Stimulated activated memory B cell treated with anti-CD40 and anti-IgM and Interleukin-4, amounts not matched to agents 10 μg/mL and 1 μg/mL and 100 μg/mL, for 72 hours (primary cell): ENCODE results near the gene BANK1.

ENCODE experiments used
- ATAC-seq: fragments of 150-1000 bp; cut with Tn5 transposase; 2 replicates; pipeline ENCODE4 v1.10.0; 2021
- H3K27ac Mint-ChIP-seq: one replicate; pipeline ENCODE4 v1.8.0; 2022; ENCODE audit warnings: mild to moderate bottlenecking, mixed read lengths
- H3K27me3 Mint-ChIP-seq: one replicate; pipeline ENCODE4 v1.8.0; 2022; ENCODE audit warnings: mixed read lengths
- H3K36me3 Mint-ChIP-seq: one replicate; pipeline ENCODE4 v1.8.0; 2022; ENCODE audit warnings: mixed read lengths
- H3K4me1 Mint-ChIP-seq: one replicate; pipeline ENCODE4 v1.8.0; 2022; ENCODE audit warnings: mixed read lengths
- H3K4me3 Mint-ChIP-seq: one replicate; pipeline ENCODE4 v1.8.0; 2022; ENCODE audit warnings: mild to moderate bottlenecking, moderate library complexity, mixed read lengths
- H3K9me3 Mint-ChIP-seq: one replicate; pipeline ENCODE4 v1.8.0; 2022; ENCODE audit warnings: mixed read lengths

The BANK1 gene

DNA sequence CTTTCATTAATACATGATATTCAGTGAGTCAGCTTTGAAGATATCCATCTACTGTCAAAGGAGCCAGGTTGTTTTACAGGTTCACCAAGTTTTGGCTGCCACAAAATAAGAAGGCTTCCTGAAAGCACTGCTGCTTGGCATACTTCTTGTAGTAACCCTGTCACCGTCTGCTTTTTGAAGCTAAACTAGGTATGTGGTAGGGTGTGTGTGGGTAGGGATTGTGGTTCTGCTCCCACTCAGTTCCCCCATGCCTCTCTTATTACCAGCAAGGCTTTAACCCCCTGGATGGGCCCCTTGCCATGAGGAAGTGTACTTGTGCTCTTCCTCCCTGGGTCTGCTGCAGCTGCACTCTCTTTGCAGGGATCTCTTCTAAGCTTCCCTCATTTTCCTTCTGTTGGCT, 191.2 kb downstream of the BANK1 start:
- H3K4me1 Mint-ChIP-seq, result peaks cover 44% of the 10 kb centered on the region

DNA sequence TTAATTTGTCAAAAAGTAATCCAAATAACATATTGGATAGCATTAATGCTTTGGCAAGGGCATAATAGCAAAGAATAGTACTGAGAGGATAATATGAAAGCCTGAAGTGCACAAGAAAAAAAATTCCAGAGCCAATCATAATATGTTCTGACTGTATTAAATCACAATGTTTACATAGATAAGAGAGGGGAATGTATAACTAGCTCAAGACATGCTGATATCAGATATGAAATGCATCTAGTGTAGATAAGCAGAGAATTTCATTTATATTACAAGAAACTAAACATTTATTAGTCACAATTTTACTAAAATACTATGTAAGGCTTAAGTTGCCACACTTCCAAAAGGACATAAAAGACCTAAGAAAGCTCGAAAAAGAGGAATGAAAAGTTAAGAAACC, 193.3 kb downstream of the BANK1 start:
- Mint-ChIP-seq H3K27me3 (no peaks in the 10 kb centered on the region), H3K4me3 (no peak overlapping the region), H3K4me1 (peaks cover 46% of the 10 kb centered on the region), H3K27ac (peak overlapping the region; percentile 40), H3K36me3 (peaks cover 32% of the 10 kb centered on the region), H3K9me3 (peaks cover 4% of the 10 kb centered on the region)
- no peak for ATAC-seq

More for the DNA sequence above, 191.2 kb downstream of the BANK1 start:
- peak overlapping the region; percentile 84 for H3K27ac Mint-ChIP-seq
- peak; percentile 78 for ATAC-seq
- no peaks in the 10 kb centered on the region for H3K27me3 Mint-ChIP-seq
- H3K4me3 Mint-ChIP-seq, result peak overlapping the region; percentile 15
- peaks cover 32% of the 10 kb centered on the region for H3K36me3 Mint-ChIP-seq
- H3K9me3 Mint-ChIP-seq, result peaks cover 4% of the 10 kb centered on the region

DNA sequence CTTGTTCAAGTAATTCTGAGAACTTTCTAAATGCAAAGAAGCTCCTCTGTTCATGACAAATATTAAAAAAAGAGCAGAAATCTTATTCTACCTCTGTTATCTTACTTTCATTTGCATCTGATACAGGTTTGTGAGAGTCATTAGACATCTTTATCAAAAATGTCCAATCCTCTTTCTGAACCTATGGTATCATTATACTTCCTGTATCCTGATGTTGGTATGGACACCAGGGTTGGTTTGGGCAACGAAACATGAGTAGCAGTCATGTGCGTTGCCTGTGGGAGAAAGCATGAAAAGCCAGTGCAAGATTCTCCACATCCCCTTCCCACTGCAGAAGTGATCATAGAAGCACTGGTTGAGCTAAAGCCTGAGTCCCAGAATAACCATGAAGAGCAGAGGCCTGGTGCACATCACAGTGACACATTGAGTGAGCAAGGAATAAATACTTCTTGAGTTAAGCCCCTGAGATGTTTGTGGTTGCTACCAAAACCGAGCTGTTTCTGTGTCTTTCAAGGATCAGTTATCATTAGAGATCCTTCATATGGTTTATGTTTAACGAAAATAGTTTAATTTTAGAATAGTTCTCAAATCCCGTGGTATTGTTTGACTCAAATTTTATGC, 197.2 kb downstream of the BANK1 start:
- Mint-ChIP-seq H3K36me3 (peaks cover 32% of the 10 kb centered on the region), H3K27ac (peak overlapping the region; percentile 84)
- ATAC-seq, result peak; percentile 83

DNA sequence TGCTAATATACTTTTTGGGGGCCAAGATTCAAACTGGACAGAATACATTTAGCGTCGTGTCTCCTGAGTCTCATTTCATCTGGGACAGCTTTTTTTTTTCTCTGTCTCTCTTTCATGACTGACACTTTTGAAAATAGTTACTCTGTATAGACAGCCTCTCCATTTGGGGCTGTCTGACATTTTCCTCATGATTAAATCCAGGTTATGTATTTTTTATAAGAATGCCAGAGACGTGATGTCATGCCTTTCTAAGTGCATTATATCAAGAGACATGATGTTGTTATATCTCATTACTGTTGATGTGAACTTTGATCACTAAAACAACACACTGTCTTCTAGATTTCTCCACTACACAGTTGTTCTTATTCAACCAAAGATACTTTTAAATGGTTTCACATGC, 199.0 kb downstream of the BANK1 start:
- H3K36me3 Mint-ChIP-seq, result peaks cover 19% of the 10 kb centered on the region
- peaks cover 4% of the 10 kb centered on the region for H3K9me3 Mint-ChIP-seq
- peaks cover 69% of the 10 kb centered on the region for H3K4me1 Mint-ChIP-seq
- no peak for ATAC-seq
- H3K4me3 Mint-ChIP-seq, result no peak overlapping the region
- no peaks in the 10 kb centered on the region for H3K27me3 Mint-ChIP-seq
- peak overlapping the region; percentile 84 for H3K27ac Mint-ChIP-seq

More for the DNA sequence above, 197.2 kb downstream of the BANK1 start:
- Mint-ChIP-seq H3K27me3 (no peaks in the 10 kb centered on the region), H3K4me3 (no peak overlapping the region), H3K9me3 (peaks cover 4% of the 10 kb centered on the region), H3K4me1 (peaks cover 57% of the 10 kb centered on the region)

DNA sequence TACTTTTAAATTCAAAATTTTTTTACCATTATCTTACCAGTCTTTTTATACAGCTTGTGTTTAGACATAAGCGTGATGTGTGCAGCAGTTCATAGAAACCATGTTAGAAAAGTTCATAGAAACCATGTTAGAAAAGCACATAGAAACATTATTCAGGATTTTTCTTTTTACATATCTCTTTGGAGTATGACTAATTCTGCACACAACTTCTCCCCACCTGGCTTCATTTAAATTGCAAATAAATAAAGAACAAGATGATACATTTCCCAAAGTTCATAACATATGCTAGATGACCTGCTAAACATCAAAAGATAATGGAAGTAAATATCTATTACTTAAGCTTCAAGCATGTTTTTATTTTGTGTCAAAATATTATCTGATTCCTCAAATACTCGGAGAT, 201.9 kb downstream of the BANK1 start:
- ATAC-seq, result no peak
- H3K27me3 Mint-ChIP-seq, result no peaks in the 10 kb centered on the region
- peaks cover 80% of the 10 kb centered on the region for H3K4me1 Mint-ChIP-seq
- peaks cover 33% of the 10 kb centered on the region for H3K36me3 Mint-ChIP-seq
- peak overlapping the region; percentile 9 for H3K4me3 Mint-ChIP-seq
- H3K9me3 Mint-ChIP-seq, result no peaks in the 10 kb centered on the region
- peak overlapping the region; percentile 84 for H3K27ac Mint-ChIP-seq

DNA sequence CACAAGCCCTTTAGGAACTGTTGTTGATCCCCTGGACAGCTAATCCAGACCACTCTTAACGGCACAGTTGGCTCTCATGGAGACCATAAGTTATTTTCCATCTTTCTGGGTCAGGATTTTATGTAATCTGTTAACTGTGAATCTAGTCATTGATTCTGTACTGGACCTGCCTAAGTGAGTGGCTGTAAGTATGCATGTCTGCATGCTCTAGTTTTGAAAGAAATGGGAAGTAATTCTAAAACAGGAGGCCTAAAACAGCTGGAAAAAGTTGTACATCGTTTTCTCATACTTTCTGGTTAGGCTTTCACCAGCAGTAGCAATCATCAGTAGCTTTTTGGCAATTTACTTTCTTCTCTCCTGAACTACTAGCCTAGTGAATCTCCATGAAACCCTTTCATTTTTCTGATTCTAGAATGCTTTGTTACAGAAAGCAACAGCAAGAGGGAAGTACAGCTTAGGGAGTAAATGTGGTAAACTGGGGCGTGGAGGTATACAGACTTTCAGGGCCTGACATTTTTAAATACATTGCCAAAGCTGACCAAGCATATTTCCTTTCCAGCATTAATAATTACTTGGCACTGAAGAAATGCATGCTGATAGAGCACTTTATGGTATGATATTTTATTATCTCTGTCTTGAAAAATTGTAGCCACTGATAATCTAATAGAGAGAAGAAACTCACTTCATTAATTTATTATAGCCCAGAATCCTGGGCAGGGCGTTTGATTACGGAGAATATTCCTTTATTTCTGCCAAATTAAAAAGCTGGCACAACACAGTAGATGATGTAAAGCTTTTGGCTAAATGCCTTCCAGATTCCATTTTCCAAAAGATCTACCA, 202.7 kb downstream of the BANK1 start:
- Mint-ChIP-seq H3K9me3 (no peaks in the 10 kb centered on the region), H3K4me1 (peaks cover 80% of the 10 kb centered on the region), H3K36me3 (peaks cover 39% of the 10 kb centered on the region), H3K27ac (peak overlapping the region; percentile 84), H3K4me3 (peak overlapping the region; percentile 23), H3K27me3 (no peaks in the 10 kb centered on the region)
- peak; percentile 58 for ATAC-seq

DNA sequence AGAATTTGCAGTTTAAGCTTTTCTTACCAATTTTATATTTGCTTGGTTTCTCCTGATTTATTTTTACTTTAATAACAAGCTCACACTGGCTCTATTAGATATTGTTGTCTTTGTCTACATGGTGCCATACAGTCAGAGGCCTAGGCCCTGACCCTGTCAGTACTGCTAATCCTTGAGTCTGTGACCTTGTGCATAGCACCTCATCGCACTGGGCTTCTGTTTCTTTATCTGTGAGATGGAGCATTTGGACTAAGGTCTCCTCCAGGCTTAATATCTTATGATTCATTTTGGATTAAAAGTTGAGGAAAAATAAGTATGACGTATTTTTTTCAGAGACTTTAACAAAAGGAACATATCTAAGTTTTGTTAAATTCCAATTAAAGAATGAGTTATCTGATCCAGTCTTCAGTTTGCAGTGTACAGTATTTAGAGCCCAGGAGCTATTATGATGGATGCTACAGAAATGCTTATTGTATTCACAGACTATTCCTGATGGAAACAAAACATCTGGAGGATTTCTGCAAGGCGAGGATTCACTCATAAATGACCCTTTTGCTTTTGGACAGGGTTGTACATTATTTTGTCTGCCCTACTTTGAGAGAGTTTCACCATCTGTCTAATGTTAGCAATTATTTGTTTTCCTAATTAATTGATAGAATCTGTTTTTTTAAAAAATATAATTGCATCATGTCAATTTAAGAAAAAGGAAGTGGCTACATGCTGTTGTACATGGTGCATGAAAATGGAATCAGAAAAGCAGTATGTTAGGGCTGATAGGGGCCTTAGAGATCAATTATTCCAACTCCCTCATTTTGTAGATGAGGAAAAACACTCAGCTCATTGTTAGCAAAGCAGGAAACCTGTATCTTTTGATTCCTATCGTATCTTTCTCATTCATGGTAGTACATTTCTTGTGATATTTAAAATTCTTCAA, 203.6 kb downstream of the BANK1 start:
- Mint-ChIP-seq H3K36me3 (peaks cover 47% of the 10 kb centered on the region), H3K4me1 (peaks cover 87% of the 10 kb centered on the region), H3K9me3 (no peaks in the 10 kb centered on the region), H3K4me3 (no peak overlapping the region), H3K27ac (peak overlapping the region; percentile 84), H3K27me3 (no peaks in the 10 kb centered on the region)
- ATAC-seq, result no peak

DNA sequence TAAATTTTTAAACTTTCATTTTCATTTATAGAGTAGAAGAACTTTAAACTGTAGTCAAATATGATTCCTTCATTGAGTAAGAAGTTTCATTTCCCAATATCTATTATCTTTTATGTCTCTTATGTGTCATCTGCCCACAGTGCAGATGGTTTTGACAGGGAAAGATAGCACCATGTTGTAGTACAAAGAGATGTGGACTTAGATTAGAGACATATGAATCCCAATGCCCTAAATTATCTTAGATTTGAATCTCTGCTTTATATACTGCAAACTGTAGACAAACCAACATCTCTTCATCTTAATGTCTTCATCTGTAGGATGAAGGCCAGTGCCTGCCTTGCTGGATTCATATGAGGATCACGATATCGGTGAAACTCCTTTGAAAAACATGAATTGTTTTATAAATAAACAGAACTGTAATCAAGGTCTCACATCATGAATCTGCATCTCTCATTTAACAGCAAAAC, 217.5 kb downstream of the BANK1 start:
- peak; percentile 91 for ATAC-seq
- H3K4me1 Mint-ChIP-seq, result peaks cover 37% of the 10 kb centered on the region
- H3K4me3 Mint-ChIP-seq, result no peak overlapping the region
- no peaks in the 10 kb centered on the region for H3K9me3 Mint-ChIP-seq
- no peaks in the 10 kb centered on the region for H3K27me3 Mint-ChIP-seq
- H3K36me3 Mint-ChIP-seq, result peaks cover 24% of the 10 kb centered on the region
- peak overlapping the region; percentile 81 for H3K27ac Mint-ChIP-seq

DNA sequence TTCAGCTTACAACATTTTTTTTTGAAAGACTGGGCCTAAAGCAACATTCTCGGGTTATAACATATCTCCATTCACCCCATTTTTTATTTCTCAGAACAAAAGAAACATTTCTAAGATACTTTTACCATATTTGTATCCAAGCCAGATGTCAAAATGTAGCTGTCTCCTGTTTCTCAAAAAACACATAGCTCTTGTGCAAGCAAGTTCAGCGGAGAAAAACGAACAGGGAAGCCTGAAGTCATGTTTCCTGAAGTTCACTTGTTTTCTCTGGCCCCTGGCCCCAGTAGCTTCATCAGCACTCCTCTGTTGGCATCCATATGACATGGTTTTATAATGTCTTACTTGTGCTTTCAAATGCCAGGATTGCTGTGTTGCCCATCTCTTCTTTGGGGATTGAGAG, 218.2 kb downstream of the BANK1 start:
- Mint-ChIP-seq H3K4me3 (no peak overlapping the region), H3K9me3 (no peaks in the 10 kb centered on the region), H3K27me3 (no peaks in the 10 kb centered on the region), H3K27ac (peak overlapping the region; percentile 81), H3K4me1 (peaks cover 30% of the 10 kb centered on the region), H3K36me3 (peaks cover 18% of the 10 kb centered on the region)
- ATAC-seq, result no peak

DNA sequence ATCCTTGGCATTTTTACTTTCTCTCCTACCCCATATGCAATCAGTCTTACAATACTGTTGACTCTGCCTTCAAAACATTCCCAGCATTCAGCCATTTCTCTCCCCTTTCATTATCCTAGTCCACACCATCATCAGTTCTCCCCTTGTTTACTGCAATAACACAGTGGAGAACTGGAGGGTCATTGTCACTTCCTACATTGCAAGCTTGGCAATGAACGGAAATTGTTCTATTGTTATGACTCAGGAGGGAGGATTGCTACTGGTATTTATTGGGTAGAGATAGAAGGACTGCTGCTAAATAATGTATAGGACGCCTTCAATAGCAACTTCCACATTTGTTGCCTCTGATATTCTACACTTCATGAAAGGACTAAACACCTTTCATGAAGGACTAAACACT, 231.8 kb downstream of the BANK1 start:
- peak overlapping the region; percentile 49 for H3K27ac Mint-ChIP-seq
- H3K4me3 Mint-ChIP-seq, result no peak overlapping the region
- no peaks in the 10 kb centered on the region for H3K27me3 Mint-ChIP-seq
- peaks cover 10% of the 10 kb centered on the region for H3K4me1 Mint-ChIP-seq
- ATAC-seq, result no peak
- peaks cover 6% of the 10 kb centered on the region for H3K9me3 Mint-ChIP-seq
- peaks cover 26% of the 10 kb centered on the region for H3K36me3 Mint-ChIP-seq

DNA sequence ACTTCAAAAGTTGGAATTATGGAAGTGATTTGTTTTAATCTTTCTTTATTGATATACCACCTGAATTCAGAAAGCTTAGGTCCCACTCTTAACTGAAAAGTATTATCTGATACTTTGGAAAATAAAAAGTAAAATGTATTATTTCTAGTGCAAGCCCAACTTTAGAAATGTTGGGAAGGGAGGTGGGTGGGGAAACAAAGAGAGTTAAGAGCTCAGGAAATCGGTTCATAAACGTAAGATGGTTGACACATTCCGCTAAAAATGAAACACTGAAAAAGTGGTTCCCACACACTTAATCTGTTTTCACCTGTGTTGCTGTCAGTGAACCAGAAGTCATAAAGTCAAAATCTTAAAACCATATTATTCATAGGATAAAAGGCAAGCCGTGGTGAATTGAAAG, 237.4 kb downstream of the BANK1 start:
- Mint-ChIP-seq H3K27me3 (no peaks in the 10 kb centered on the region), H3K4me1 (peaks cover 12% of the 10 kb centered on the region), H3K27ac (no peak overlapping the region), H3K36me3 (peaks cover 52% of the 10 kb centered on the region), H3K4me3 (no peak overlapping the region), H3K9me3 (peaks cover 4% of the 10 kb centered on the region)
- ATAC-seq, result no peak

DNA sequence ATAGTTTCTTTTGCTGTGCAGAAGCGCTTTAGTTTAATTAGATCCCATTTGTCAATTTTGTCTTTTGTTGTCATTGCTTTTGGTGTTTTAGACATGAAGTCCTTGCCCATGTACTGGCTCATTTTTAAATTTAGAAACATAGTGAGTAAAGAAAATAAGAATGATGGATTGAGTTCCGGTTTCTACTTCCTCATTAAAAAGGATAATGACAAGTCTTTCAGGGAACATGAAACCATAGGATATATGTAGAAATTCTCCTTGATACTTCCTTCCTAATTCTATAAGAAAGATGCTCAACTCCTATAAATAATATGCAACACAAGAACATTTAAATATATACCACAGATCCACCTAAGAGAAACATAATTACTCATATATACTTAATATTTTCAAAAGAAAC, 240.9 kb downstream of the BANK1 start:
- no peak for ATAC-seq
- no peak overlapping the region for H3K4me3 Mint-ChIP-seq
- H3K9me3 Mint-ChIP-seq, result peaks cover 4% of the 10 kb centered on the region
- H3K36me3 Mint-ChIP-seq, result peaks cover 68% of the 10 kb centered on the region
- H3K27me3 Mint-ChIP-seq, result no peaks in the 10 kb centered on the region
- H3K27ac Mint-ChIP-seq, result peak overlapping the region; percentile 49
- H3K4me1 Mint-ChIP-seq, result peaks cover 23% of the 10 kb centered on the region

DNA sequence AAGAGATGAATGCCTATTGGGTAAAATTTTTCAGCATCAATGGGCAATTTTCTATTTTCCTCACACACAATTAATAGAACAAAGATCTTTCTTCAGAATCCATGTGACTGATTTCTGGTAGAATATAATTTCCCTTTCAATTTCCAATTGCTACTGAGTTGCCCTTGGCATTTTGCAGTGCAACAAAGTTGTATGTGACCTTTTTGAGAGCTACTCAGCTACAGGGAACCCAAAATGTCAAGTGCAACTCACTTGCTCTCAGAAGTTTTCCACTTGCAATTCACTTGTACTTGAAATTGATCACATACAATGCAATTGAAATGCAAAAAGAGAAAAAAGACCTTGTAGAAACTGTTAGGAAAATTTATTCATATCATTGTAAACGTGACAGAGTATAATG, 245.5 kb downstream of the BANK1 start:
- no peaks in the 10 kb centered on the region for H3K27me3 Mint-ChIP-seq
- no peaks in the 10 kb centered on the region for H3K9me3 Mint-ChIP-seq
- H3K27ac Mint-ChIP-seq, result peak overlapping the region; percentile 72
- H3K36me3 Mint-ChIP-seq, result peaks cover 77% of the 10 kb centered on the region
- H3K4me3 Mint-ChIP-seq, result no peak overlapping the region
- peak; percentile 51 for ATAC-seq
- H3K4me1 Mint-ChIP-seq, result peaks cover 34% of the 10 kb centered on the region

DNA sequence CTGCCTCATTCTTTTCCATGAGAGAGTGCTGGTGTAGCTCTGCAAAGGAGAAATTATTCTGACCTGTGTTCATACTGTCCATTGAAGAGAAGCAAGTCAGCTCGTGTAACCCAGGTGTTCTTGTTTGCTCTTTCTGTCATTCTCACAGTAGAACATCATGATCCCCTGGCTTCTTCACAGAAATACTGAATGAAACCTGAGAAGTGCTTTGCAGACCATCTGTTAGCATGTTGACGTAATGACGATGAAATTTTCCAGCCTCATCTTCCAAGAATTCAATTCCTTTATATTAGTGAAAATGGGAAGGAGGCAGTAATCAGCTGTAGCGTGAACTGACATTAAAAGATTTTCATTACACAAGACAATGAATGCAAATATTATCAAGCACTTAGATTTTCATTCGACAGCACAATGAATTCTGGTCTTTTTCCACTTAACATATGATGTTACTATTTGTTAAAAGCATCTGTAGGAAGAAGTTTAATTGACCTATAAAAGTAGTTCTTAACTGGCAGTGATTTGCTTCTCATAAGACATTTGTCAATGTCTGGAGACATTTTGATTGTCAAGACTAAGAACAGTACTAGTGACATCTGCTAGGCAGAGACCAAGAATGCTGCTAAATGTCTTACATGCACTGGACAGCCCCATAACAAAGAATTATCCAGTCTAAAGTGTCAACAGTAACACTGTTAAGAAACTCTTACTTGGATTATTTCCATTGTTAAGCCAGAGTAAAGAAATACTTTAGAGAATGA, 246.3 kb downstream of the BANK1 start:
- ATAC-seq, result no peak
- Mint-ChIP-seq H3K27ac (peak overlapping the region; percentile 72), H3K4me3 (no peak overlapping the region), H3K27me3 (no peaks in the 10 kb centered on the region), H3K36me3 (peaks cover 79% of the 10 kb centered on the region), H3K9me3 (no peaks in the 10 kb centered on the region), H3K4me1 (peaks cover 30% of the 10 kb centered on the region)
